Measurements from ENCODE around the gene MMD.

GRCh38 chr17:55344514-55344997, 77.1 kb downstream of the MMD start:
- TF ChIP-seq CTCF (IDR thresholded peaks at IDR 0.05), result no peak
- TF ChIP-seq POLR2A (IDR thresholded peaks at IDR 0.05), result no peak

Measured in testis (tissue), 2 donors.